Tibial nerve (tissue), 4 donors: ENCODE data around the gene KRTAP29-1. TPM values are rescaled to one million over a fixed set of nuclear protein-coding genes. Genes with fewer than 3 reads are reported as not detected.

Source experiments
- DNase-seq, 2 donors: peaks; one replicate each; pipeline ENCODE4 v3.0.0-alpha.2; 2019; ENCODE audit warnings: low spot score in 2 of 2
- H3K27ac ChIP-seq, 4 donors: fragments of 200-600 bp; sonication (generic) in 3 of 4; one replicate each; pipeline ENCODE4 v1.5.1; 2017 to 2019; ENCODE audit warnings: mild to moderate bottlenecking in 1 of 4
- H3K27me3 ChIP-seq, 2 donors: fragments of 200-600 bp; sonication (generic) in 1 of 2; one replicate each; pipeline versions ENCODE4 v1.5.1 to v1.6.0; 2017 to 2019
- H3K36me3 ChIP-seq, 3 donors: fragments of 200-600 bp; sonication (generic); one replicate each; pipeline ENCODE4 v1.5.1; 2018 to 2019
- H3K4me1 ChIP-seq, 4 donors: fragments of 200-600 bp; sonication (generic) in 3 of 4; one replicate each; pipeline ENCODE4 v1.5.1; 2017 to 2019
- H3K4me3 ChIP-seq, 4 donors: fragments of 200-600 bp; sonication (generic) in 3 of 4; one replicate each; pipeline ENCODE4 v1.5.1; 2017 to 2019; ENCODE audit warnings: mild to moderate bottlenecking in 1 of 4, moderate library complexity in 1 of 4
- H3K9me3 ChIP-seq, 4 donors: fragments of 200-600 bp; sonication (generic) in 3 of 4; one replicate each; pipeline ENCODE4 v1.5.1; 2017 to 2019
- EP300 ChIP-seq, 2 donors: sonication (generic); formaldehyde crosslinking; IDR thresholded peaks; one replicate each; pipeline ENCODE4 v1.6.1; 2017; ENCODE audit warnings: antibody characterized with exemption in 2 of 2, mild to moderate bottlenecking in 1 of 2
- POLR2A ChIP-seq, 2 donors: fragments of 450-650 bp; IDR thresholded peaks; one replicate each; pipeline ENCODE4 v1.6.1; 2017; ENCODE audit warnings: antibody characterized with exemption in 2 of 2, mild to moderate bottlenecking in 2 of 2, moderate library complexity in 2 of 2
- WGBS, 2 donors: methylation state at CpG; one replicate each; pipeline ENCODE4 v1.1.5; 2018; 5-methylcytosine and 5-hydroxymethylcytosine counted together
- total RNA-seq, 4 donors: library from RNA; depleted of rRNA; stranded (reverse); fragments of >200 nt; gene quantifications; one replicate each; pipeline ENCODE4 v1.1.0, GENCODE V29; 2016
- TF ChIP-seq, protein P1 (sequence below), 5 experiments: fragments of 200-600 bp in 3 of 5; fragments of 450-650 bp in 2 of 5; sonication (generic) in 3 of 5; IDR thresholded peaks; one replicate each; pipeline ENCODE4 v1.5.1; 2016 to 2019; ENCODE audit warnings: antibody characterized with exemption in 5 of 5, mild to moderate bottlenecking in 3 of 5, moderate library complexity in 2 of 5

Gene KRTAP29-1
- total RNA-seq, 4 donors from 2014 or later = not detected

DNA sequence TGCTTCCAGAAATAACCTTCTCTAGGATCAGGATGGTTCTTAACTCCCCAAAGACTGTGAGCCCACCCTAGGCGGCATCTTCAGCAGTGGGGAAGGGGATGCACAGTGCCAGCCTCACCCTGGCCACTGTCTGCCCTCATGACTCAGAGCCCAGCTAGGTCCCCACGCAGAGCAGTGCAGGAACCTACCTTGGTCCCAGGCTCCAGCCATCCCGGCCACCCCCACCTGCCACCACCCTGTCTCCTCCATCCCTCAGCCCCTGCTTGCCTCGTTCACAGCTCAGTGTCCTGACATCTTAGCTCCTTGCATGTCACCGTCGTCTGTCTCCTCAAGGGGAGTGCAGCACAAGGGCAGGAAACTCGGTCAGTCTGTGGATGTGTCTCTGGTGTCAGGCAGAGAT lies 29.0 kb upstream of the KRTAP29-1 start:
- 77 to 85% methylated on average over 7 of the region's 7 CpGs for WGBS, 2 donors
- TF ChIP-seq, protein P1, sequence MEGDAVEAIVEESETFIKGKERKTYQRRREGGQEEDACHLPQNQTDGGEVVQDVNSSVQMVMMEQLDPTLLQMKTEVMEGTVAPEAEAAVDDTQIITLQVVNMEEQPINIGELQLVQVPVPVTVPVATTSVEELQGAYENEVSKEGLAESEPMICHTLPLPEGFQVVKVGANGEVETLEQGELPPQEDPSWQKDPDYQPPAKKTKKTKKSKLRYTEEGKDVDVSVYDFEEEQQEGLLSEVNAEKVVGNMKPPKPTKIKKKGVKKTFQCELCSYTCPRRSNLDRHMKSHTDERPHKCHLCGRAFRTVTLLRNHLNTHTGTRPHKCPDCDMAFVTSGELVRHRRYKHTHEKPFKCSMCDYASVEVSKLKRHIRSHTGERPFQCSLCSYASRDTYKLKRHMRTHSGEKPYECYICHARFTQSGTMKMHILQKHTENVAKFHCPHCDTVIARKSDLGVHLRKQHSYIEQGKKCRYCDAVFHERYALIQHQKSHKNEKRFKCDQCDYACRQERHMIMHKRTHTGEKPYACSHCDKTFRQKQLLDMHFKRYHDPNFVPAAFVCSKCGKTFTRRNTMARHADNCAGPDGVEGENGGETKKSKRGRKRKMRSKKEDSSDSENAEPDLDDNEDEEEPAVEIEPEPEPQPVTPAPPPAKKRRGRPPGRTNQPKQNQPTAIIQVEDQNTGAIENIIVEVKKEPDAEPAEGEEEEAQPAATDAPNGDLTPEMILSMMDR (IDR thresholded peaks at IDR 0.05) = no peak
- TF ChIP-seq EP300 (IDR thresholded peaks at IDR 0.05) (no peak), POLR2A (IDR thresholded peaks at IDR 0.05) (no peak)
- no peak for DNase-seq
- H3K4me3 ChIP-seq = no peak overlapping the region
- H3K27me3 ChIP-seq = no peaks in the 10 kb centered on the region
- H3K4me1 ChIP-seq = no peaks in the 10 kb centered on the region
- H3K36me3 ChIP-seq = no peaks in the 10 kb centered on the region
- H3K27ac ChIP-seq = no peak overlapping the region
- no peaks in the 10 kb centered on the region for H3K9me3 ChIP-seq

DNA sequence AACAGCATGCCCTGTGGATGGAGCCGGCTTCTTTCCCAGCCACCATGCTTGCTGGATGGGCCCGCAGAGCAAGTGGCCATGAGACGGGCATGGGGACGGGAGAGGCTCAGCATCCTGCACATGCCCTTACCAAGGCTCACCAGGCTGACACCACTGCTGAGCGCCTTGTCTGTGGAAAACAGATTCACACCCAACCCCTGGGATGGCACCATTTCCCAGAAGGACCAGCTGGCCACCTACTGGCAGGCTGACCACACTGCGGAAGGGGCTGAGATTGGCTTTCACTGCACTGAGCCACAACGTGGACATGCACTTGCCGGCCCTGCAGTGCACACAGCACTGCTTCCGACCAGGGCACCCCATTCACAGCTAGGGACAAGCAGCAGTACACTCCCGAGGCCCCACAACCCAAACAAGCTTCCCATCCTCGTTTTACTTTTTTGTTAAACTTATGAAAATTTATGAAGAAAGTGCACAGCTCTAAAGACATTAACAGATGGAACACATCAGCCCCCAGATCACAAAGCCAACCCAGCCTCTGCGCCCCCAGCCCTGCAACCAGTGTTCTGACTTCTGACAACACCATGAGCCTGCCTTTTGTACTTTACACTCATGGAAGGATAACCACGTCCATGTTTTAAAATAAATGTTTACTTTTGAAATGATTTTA lies 26.8 kb upstream of the KRTAP29-1 start:
- Histone ChIP-seq H3K27ac (no peak overlapping the region), H3K27me3 (no peaks in the 10 kb centered on the region), H3K36me3 (no peaks in the 10 kb centered on the region), H3K9me3 (no peaks in the 10 kb centered on the region), H3K4me1 (no peaks in the 10 kb centered on the region), H3K4me3 (no peak overlapping the region)
- WGBS, 2 donors = 59 to 62% methylated on average over 11 to 13 of the region's 13 CpGs
- TF ChIP-seq, protein P1 (IDR thresholded peaks at IDR 0.05) = peak; percentile 32 to 62 (median 50)
- TF ChIP-seq POLR2A (IDR thresholded peaks at IDR 0.05) (no peak), EP300 (IDR thresholded peaks at IDR 0.05) (no peak)
- DNase-seq = peak in 1 of 2 donors; percentile 18

DNA sequence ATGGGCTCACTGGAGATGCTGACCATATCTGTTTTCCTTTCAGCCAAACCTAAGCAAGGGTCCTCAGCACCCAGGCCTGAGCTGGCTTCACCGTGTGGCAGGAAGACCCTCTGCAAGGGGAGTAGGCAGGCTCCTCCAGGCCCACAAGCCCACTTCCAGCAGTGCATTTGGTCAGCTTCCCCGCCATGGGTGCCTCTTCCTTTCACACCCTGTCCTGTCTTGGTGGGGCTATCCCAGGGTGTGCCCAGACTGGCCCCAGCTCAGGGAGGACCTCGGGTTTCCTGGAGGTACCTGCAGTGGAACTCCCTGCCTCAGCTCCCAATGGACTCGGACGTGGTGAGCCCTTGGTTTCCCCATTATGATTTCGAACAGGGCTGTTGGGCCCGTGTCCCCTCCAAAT lies 25.6 kb upstream of the KRTAP29-1 start:
- WGBS, 2 donors = 90 to 96% methylated on average over 7 of the region's 7 CpGs

DNA sequence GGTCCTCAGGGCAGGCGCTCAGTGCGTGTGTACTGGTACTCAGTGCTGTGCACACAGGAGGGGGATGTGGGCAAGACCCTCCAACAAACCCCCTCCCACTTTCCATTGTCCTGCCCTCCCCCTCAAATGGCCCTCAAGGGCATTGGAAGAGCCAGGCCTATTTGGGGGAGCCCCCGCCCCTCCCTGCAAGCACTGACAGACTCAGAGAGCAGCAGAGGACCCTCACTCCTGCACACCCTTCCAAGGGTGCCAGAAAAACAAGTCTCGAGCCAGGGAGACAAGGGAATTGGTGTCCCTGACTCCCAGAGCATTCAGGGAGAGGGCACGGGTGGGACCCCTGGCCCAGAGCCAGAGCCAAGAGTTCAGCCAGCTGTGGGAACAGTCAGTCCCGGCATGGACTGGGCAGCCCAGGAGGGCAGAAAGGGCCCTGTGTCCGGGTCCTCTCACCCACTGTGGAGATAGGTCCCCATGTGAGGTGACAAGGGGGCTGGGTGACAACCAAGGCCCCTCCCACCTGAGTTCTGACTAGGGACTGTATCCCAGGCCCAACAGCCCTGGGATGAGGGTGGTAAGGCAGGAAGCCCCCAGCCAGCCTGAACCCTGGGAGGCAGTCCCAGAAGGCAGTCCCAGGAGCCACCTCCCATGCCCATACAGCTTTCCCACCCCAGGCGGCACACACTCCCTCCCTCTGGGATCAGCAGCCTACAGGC lies 24.9 kb upstream of the KRTAP29-1 start:
- Histone ChIP-seq H3K27me3 (no peaks in the 10 kb centered on the region), H3K36me3 (no peaks in the 10 kb centered on the region), H3K4me3 (no peak overlapping the region), H3K27ac (no peak overlapping the region), H3K4me1 (peaks cover 0 to under 1% (median 0%) of the 10 kb centered on the region in 4 donors), H3K9me3 (no peaks in the 10 kb centered on the region)
- 56 to 86% methylated on average over 5 to 7 of the region's 8 CpGs for WGBS, 2 donors
- no peak for DNase-seq
- TF ChIP-seq POLR2A (IDR thresholded peaks at IDR 0.05) (no peak), EP300 (IDR thresholded peaks at IDR 0.05) (no peak)
- TF ChIP-seq, protein P1 (IDR thresholded peaks at IDR 0.05) = no peak

More for the DNA sequence above, 25.6 kb upstream of the KRTAP29-1 start:
- Histone ChIP-seq H3K27ac (no peak overlapping the region), H3K27me3 (no peaks in the 10 kb centered on the region), H3K4me1 (no peaks in the 10 kb centered on the region), H3K9me3 (no peaks in the 10 kb centered on the region), H3K4me3 (no peak overlapping the region), H3K36me3 (no peaks in the 10 kb centered on the region)
- TF ChIP-seq, protein P1 (IDR thresholded peaks at IDR 0.05) = no peak
- TF ChIP-seq POLR2A (IDR thresholded peaks at IDR 0.05) = no peak
- TF ChIP-seq EP300 (IDR thresholded peaks at IDR 0.05) = no peak
- no peak for DNase-seq
